DMS 273 (cell line): ENCODE measurements around the gene NBDY.
A peak's percentile ranks its signal among the peaks of the same experiment; 100 is the strongest.
"Not testable (repeated sequence)": the region's sequence is repeated elsewhere in the genome, so short reads cannot be mapped to it uniquely, and the experiment has no call there.

ENCODE experiments used
- DNase-seq: peaks from one replicate; lab custom pipeline; 2025; ENCODE audit not compliant: unreplicated experiment; lab: John Stamatoyannopoulos, UW

The NBDY gene

GRCh38 chrX:56800307-56800706 lies 71.3 kb downstream of the NBDY start:
- DNase-seq = no peak

DNA sequence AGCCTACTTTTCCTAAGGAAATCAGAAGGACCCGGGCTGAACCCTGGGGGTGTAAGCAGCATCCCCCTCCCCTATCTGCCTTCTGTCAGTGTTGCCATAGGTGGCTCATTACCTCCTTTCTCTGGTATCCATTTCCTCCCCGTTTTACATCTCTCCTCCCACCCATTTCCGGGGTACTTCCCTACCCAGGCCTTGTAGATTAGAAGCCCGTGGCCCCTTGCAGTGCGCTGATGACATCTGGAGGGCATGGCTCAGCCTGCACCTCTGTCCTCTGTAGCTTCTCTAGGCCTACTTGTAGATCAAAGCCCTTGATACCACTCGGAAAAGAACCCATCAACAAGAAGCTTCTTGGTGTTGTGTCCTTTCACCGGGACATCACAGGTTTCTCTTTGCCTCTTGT lies 71.8 kb downstream of the NBDY start:
- DNase-seq = no peak

DNA sequence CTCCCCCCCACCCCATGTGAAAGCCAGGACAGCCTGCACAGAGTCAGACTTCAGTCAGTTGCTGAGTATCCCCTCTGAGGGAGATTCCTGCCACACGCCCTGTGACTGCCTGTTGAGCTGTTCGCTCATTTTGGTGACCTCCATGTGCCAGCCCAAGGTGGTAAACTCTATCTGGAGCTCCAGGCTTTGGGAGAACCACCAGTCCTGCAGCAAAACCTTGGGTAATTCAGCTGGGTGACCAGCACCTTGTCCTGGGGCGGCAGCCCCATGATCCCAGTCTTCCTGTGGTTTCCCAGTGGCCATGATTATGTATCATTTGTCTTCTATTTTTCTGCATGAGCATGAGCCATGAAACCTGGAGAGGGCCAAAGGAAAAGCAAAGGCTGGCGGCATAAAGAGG lies 73.4 kb downstream of the NBDY start:
- DNase-seq = no peak

- peak; percentile 70 for DNase-seq
These were observed 74.1 kb downstream of the NBDY start for GRCh38 chrX:56802921-56803849.

- DNase-seq = no peak
These were observed 75.0 kb downstream of the NBDY start for GRCh38 chrX:56803850-56804681.

DNA sequence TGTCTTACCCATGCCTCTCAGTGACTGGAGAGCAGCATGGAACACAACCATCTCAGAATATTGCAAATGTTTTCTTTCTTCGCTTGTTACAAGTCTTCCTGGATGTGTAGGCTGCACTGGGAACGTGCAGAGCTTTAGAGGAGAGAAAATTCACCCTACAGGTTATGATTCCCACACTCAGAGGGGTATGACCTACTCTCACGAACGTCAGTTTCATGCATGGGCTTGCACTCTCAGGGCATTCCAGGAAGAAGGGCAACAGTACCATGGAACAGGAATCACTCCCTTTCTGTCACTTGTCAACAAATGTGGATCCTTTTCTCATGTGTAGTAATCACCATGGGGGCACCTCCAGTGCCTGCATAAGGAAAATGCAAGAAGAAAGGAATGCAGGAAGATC lies 75.8 kb downstream of the NBDY start:
- no peak for DNase-seq

DNA sequence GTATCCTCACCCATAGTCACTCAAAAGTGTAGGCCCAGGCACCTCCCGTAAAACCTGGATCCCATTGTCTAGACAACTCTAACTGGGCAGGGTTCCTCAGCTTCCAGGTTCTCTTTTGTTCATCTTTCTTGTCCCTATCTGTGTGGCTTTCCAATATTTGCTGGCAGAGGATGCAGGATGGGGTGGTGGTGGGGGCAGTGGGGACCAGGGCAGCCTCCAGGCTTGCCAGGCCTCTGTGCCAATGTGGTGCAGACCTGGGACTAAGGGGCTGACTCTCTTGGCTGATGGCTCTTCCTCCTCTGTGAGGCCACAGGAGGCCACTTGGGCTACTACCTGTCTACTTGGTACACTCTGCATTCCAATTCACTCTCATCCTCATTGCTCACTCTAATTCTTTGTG lies 76.4 kb downstream of the NBDY start:
- no peak for DNase-seq

GRCh38 chrX:56806176-56806575 lies 77.1 kb downstream of the NBDY start:
- not testable (repeated sequence) for DNase-seq

DNA sequence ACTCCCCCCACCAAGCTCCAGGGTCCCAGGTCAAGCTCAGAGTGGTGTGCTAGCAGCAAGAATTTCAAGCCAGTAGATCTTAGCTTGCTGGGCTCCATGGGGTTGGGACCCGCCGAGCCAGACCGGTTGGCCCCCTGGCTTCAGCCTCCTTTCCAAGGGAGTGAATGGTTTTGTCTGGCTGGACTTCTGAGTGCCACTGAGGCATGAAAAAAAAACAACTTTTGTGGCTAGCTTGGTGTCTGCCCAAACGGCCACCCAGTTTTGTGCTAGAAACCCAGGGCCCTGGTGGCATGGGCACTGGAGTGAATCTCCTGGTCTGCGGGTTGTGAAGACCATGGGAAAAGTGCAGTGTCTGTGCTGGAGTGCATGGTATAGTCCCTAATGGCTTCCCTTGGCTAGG lies 82.6 kb downstream of the NBDY start:
- no peak for DNase-seq

DNA sequence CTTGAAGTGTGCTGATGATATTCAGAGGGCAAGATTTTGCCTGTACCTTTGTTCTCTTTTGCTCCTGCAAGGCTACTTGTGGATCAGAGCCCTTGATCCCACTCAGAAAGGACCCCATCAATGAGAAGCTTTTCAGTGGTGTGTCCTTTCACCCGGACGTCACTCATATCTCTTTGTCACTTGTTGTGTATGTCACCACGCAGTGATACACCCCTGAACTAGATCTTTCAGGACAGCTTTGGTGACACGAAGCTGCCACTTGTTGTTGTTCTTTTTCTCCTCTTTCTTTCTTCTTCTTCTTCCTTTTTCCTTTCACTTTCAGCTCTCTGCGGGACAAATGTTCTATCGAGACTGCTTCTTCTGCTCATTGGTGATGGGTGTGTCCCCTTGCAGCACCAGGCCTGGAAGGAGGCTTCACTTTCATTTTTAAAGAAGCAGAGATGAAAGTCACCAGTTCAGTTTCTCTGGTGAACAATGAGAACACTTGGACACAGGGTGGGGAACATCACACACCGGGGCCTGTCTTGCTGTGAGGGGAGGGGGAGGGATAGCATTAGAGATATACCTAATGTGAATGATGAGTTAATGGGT lies 83.6 kb downstream of the NBDY start:
- no peak for DNase-seq

GRCh38 chrX:56813318-56813837 lies 84.3 kb downstream of the NBDY start:
- DNase-seq = no peak

GRCh38 chrX:56817179-56817578 lies 88.1 kb downstream of the NBDY start:
- DNase-seq = no peak

DNA sequence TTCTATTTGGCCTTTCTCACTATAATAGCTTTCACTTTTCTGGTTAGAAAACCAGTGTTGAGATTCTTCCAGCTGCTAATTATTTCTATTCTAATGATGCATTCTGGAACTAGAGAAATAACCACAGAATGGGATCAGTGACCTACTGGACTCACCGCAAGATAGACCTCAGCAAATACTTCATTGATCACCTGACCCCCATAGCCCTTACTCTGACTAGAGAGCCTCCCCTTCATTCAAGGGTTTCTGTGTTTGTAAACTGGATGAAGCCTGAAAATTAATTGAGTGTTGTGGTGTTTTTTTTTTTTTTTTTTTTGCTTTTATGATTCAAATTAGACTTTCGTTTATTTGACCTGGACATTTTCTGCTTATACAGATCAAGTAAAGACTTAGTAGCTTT lies 97.0 kb downstream of the NBDY start:
- no peak for DNase-seq

DNA sequence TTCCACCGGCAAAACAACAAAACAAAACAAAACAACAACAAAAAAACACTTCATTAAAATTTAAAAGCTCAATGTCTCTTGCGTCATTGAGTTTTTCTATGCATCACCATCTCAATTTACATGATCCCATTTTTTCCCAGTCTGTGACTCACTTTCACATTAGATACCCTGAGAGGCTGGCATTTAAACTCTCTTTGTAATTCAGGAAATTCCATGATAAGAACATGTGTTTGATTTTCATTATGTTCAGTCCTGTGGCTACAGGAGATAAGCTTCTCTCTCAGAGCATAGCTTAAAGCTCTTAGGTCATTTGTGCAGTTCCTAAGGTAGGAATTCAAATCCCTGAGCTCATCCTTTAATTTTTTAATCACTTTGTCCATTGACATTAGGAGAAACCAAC lies 104.6 kb downstream of the NBDY start:
- no peak for DNase-seq

DNA sequence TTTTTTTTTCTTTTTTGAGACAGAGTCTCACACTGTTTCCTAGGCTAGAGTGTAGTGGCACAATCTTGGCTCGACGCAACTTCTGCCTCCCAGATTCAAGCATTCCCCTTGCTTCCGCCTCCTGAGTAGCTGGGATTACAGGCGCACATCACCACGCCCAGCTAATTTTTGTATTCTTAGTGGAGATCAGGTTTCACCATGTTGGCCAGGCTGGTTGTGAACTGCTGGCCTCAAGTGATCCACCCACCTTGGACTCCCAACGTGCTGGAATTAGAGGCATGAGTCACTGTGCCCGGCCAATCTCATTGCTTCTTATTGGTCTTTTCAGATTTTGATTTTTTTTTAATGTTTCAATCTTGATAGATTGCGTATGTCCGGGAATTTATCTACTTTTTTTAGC lies 124.4 kb downstream of the NBDY start:
- DNase-seq = peak; percentile 8

DNA sequence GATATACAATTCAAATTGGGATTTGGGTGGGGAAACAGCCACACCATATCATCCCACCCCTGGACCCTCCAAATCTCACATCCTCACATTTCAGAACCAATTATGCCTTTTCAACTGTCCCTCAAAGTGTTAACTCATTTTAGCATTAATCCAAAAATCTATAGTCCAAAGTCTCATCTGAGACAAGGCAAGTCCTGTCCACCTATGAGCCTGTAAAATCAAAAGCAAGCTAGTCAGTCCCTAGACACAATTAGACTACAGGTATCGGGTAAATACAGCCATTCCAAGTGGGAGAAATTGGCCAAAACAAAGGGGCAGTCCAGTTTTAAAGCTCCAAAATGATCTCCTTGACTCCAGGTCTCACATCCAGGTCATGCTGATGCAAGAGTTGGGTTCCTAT lies 128.0 kb downstream of the NBDY start:
- no peak for DNase-seq

DNA sequence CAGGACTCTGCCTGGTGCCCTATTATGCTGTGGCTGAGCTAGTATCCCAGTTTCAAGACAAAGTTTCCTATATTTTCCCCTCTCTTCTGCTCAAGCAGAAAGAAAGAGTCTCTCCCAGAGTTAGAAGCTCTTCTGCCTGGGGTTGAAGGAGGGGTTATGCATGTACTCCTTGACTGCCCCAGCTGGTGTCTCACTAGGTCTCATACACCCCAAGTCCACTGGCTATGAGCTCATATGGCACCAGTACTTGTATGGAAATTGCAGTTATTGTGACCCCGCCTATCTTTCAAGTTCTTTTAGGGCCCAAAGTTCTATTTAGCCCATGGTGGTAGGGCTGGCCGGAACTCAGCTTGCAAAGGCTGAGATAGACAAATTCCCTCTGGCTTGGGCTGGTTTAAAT lies 131.8 kb downstream of the NBDY start:
- no peak for DNase-seq
